Activated CD8-positive, alpha-beta T cell treated with anti-CD3 and anti-CD28 coated beads for 36 hours (primary cell): ENCODE data around the gene PDE8B. TPM values are rescaled to one million over a fixed set of nuclear protein-coding genes. Genes with fewer than 3 reads are reported as not detected.

Source experiments
- ATAC-seq: fragments of 200-7000 bp; cut with Tn5 transposase; one replicate; pipeline ENCODE4 v1.10.0; 2021; ENCODE audit warnings: mild to moderate bottlenecking, moderate library complexity
- CTCF ChIA-PET: fragments of 350-600 bp; sonication (Branson Sonifier 250); formaldehyde crosslinking; loops from one replicate; lab custom pipeline; 2021; ENCODE audit warnings: antibody characterized with exemption; lab: Charles Lee
- POLR2A ChIA-PET: fragments of 350-600 bp; sonication (Branson Sonifier 250); formaldehyde crosslinking; loops from one replicate; lab custom pipeline; 2021; ENCODE audit warnings: antibody characterized with exemption; lab: Charles Lee
- DNase-seq: peaks from one replicate; pipeline ENCODE4 v3.0.0-alpha.2; 2020
- H3K27ac Mint-ChIP-seq: one replicate; pipeline ENCODE4 v1.8.0; 2021; ENCODE audit warnings: mild to moderate bottlenecking, mixed read lengths
- H3K27me3 Mint-ChIP-seq: one replicate; pipeline ENCODE4 v1.8.0; 2021; ENCODE audit warnings: mixed read lengths
- H3K36me3 Mint-ChIP-seq: one replicate; pipeline ENCODE4 v1.8.0; 2021; ENCODE audit warnings: low read depth, mixed read lengths
- H3K4me1 Mint-ChIP-seq: one replicate; pipeline ENCODE4 v1.8.0; 2021; ENCODE audit warnings: low read depth, mixed read lengths
- H3K4me3 Mint-ChIP-seq: one replicate; pipeline ENCODE4 v1.8.0; 2021; ENCODE audit warnings: mild to moderate bottlenecking, moderate library complexity, mixed read lengths
- H3K9me3 Mint-ChIP-seq: one replicate; pipeline ENCODE4 v1.8.0; 2021; ENCODE audit warnings: mixed read lengths
- CTCF ChIP-seq: fragments of 200-600 bp; IDR thresholded peaks from one replicate; pipeline ENCODE4 v1.8.0; 2022; ENCODE audit warnings: antibody characterized with exemption, mild to moderate bottlenecking
- intact Hi-C: fragments of 100-400 bp; cut with micrococcal nuclease; formaldehyde crosslinking; loops from one replicate; pipeline ENCODE4 v1.10.0; 2022
- total RNA-seq, 2 experiments: library from RNA; stranded (reverse); gene quantifications; one replicate each; pipeline ENCODE4 v1.2.3, GENCODE V29; 2021

Gene PDE8B
- total RNA-seq, 2 experiments from 2014 or later: 0.47 TPM; not detected in 1

GRCh38 chr5:77172713-77173328 lies 37.7 kb upstream of the PDE8B start:
- Mint-ChIP-seq H3K27ac (no peak overlapping the region), H3K4me1 (no peaks in the 10 kb centered on the region), H3K27me3 (peaks cover 8% of the 10 kb centered on the region), H3K36me3 (no peaks in the 10 kb centered on the region), H3K4me3 (no peak overlapping the region), H3K9me3 (no peaks in the 10 kb centered on the region)
- POLR2A ChIA-PET: no interaction called here
- no peak for ATAC-seq
- intact Hi-C loops: no loop called here
- CTCF ChIA-PET: no interaction called here
- DNase-seq: no peak
- no peak for TF ChIP-seq CTCF

DNA sequence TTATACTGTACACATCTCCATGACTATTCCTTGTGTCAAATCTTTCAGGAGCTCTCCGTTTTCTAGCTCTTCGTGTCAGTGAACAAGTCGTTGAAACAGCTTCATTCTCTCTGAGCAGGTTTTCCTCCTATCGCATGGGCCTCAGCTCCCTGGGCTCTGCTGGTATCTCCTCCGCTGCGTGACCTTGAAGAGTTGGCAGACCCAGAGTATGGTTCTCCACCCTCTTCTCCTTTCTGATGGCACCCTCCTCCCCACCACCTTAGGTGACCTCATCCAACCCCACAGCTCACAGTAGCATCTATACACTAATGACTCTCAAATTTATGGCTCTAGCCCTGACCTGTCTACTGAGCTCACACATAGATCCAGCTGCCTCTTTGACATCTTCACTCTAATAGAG lies 36.0 kb upstream of the PDE8B start:
- intact Hi-C loops: no loop called here
- CTCF ChIA-PET: interaction anchor here (1.2 kb wide), 1 partner anchor 18 kb away, joined by 3 read pairs; no protein-coding TSS in a partner anchor
- Mint-ChIP-seq H3K9me3 (no peaks in the 10 kb centered on the region), H3K27ac (no peak overlapping the region), H3K4me3 (no peak overlapping the region), H3K27me3 (peaks cover 12% of the 10 kb centered on the region), H3K36me3 (no peaks in the 10 kb centered on the region), H3K4me1 (no peaks in the 10 kb centered on the region)
- POLR2A ChIA-PET: no interaction called here
- no peak for TF ChIP-seq CTCF
- no peak for DNase-seq
- no peak for ATAC-seq

GRCh38 chr5:77175231-77175630 lies 35.2 kb upstream of the PDE8B start:
- intact Hi-C loops: no loop called here
- CTCF ChIA-PET: no interaction called here
- Mint-ChIP-seq H3K36me3 (no peaks in the 10 kb centered on the region), H3K9me3 (no peaks in the 10 kb centered on the region), H3K27ac (no peak overlapping the region), H3K4me3 (no peak overlapping the region), H3K4me1 (no peaks in the 10 kb centered on the region), H3K27me3 (peaks cover 16% of the 10 kb centered on the region)
- no peak for TF ChIP-seq CTCF
- no peak for ATAC-seq
- no peak for DNase-seq
- POLR2A ChIA-PET: no interaction called here

GRCh38 chr5:77176429-77176828 lies 34.1 kb upstream of the PDE8B start:
- intact Hi-C loops: no loop called here
- no peak for ATAC-seq
- Mint-ChIP-seq H3K27me3 (peaks cover 19% of the 10 kb centered on the region), H3K36me3 (no peaks in the 10 kb centered on the region), H3K9me3 (no peaks in the 10 kb centered on the region), H3K4me3 (no peak overlapping the region), H3K27ac (no peak overlapping the region), H3K4me1 (no peaks in the 10 kb centered on the region)
- no peak for TF ChIP-seq CTCF
- ChIA-PET CTCF (no interaction called here), POLR2A (no interaction called here)
- no peak for DNase-seq

GRCh38 chr5:77177576-77177975 lies 32.9 kb upstream of the PDE8B start:
- ATAC-seq (no peak), DNase-seq (no peak)
- no peaks in the 10 kb centered on the region for H3K36me3 Mint-ChIP-seq
- peaks cover 29% of the 10 kb centered on the region for H3K27me3 Mint-ChIP-seq
- intact Hi-C loops: no loop called here
- CTCF ChIA-PET: no interaction called here
- no peak overlapping the region for H3K4me3 Mint-ChIP-seq
- no peak for TF ChIP-seq CTCF
- H3K9me3 Mint-ChIP-seq: no peaks in the 10 kb centered on the region
- POLR2A ChIA-PET: no interaction called here
- H3K4me1 Mint-ChIP-seq: no peaks in the 10 kb centered on the region
- no peak overlapping the region for H3K27ac Mint-ChIP-seq
